Fibroblast of gingiva (primary cell): Measurements from ENCODE around the gene GIT1.
A peak's percentile ranks its signal among the peaks of the same experiment; 100 is the strongest.

ENCODE experiments used
- DNase-seq: peaks from one replicate; pipeline ENCODE4 v3.0.0-alpha.2; 2011; ENCODE audit warnings: low read depth

Gene GIT1

GRCh38 chr17:29589524-29590410 is at the start of gene GIT1:
GIT1 (minus strand) TSS chr17:29589648; CDS start chr17:29589378, 270 bp downstream.
- peak; percentile 83 for DNase-seq

GRCh38 chr17:29633886-29634285 is 44.4 kb upstream of the GIT1 start:
- DNase-seq: no peak

GRCh38 chr17:29630630-29631193 is 41.3 kb upstream of the GIT1 start:
- DNase-seq: no peak

GRCh38 chr17:29629839-29630238 is 40.4 kb upstream of the GIT1 start:
- DNase-seq: no peak

GRCh38 chr17:29628644-29629043 is 39.2 kb upstream of the GIT1 start:
- no peak for DNase-seq

- DNase-seq: no peak
These were observed 38.5 kb upstream of the GIT1 start for GRCh38 chr17:29627951-29628350.

- DNase-seq: peak; percentile 77
These were observed 35.7 kb upstream of the GIT1 start for GRCh38 chr17:29625037-29625750.

GRCh38 chr17:29624586-29624985 is 35.1 kb upstream of the GIT1 start:
- no peak for DNase-seq

GRCh38 chr17:29623283-29623647 is 33.8 kb upstream of the GIT1 start:
- no peak for DNase-seq

GRCh38 chr17:29622337-29623282 is 33.2 kb upstream of the GIT1 start, which contains the start of gene CORO6:
CORO6 (minus strand) TSS chr17:29622912; CDS start chr17:29621421, 1,491 bp downstream.
- peak; percentile 39 for DNase-seq

- no peak for DNase-seq
These were observed 32.3 kb upstream of the GIT1 start for GRCh38 chr17:29621751-29622194.

GRCh38 chr17:29620779-29621500 is 31.5 kb upstream of the GIT1 start:
- no peak for DNase-seq

- DNase-seq: no peak
These were observed 30.8 kb upstream of the GIT1 start for GRCh38 chr17:29620271-29620670.

GRCh38 chr17:29619251-29619650 is 29.8 kb upstream of the GIT1 start:
- DNase-seq: peak; percentile 43

- DNase-seq: no peak
These were observed 29.0 kb upstream of the GIT1 start for GRCh38 chr17:29618272-29619065.

GRCh38 chr17:29617481-29618271 is 28.2 kb upstream of the GIT1 start:
- peak; percentile 55 for DNase-seq

GRCh38 chr17:29617125-29617480 is 27.7 kb upstream of the GIT1 start:
- peak; percentile 66 for DNase-seq

GRCh38 chr17:29616300-29617048 is 27.0 kb upstream of the GIT1 start:
- no peak for DNase-seq
